ENCODE data around the gene OXNAD1.

DNA sequence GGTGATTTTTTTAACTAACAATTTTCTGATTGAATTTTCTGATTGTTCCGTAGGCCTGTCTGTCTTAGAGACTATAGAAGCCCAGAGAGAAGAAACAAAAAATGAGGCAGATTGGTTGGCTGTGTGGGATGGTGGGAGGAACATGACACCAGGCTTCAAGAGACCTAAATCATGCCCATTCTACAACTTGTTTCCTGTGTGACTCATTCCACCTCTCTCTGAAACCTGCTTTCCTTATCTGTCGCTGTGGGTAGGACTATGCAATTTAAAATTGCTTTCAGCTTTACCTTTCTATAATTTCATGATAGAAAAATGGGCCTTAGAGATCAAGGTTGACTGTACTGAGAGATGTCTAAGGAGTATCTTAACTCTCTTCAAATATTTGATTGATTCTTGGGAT, 44.5 kb downstream of the OXNAD1 start:
- TF ChIP-seq CTCF (conservative IDR thresholded peaks at IDR 0.05) (no peak), EZH2 (IDR thresholded peaks at IDR 0.05; ENCODE audit: low read depth) (no peak)
